Measurements from ENCODE around the gene AP4E1. TPM values are rescaled to one million over a fixed set of nuclear protein-coding genes. Genes with fewer than 3 reads are reported as not detected.

AP4E1 gene
- total and polyA plus RNA-seq, 9 donors, result 3.1 to 12.7 (median 6.8) TPM

GRCh38 chr15:51053571-51053970 lies 145.1 kb downstream of the AP4E1 start:
- Histone ChIP-seq H3K27me3 (no peaks in the 10 kb centered on the region), H3K4me3 (no peak overlapping the region), H3K9me3 (no peaks in the 10 kb centered on the region), H3K36me3 (no peaks in the 10 kb centered on the region), H3K4me1 (ENCODE audit: insufficient read depth) (no peaks in the 10 kb centered on the region), H3K27ac (no peak overlapping the region)
- intact Hi-C loops (cut with DNase I), result no loop called here
- no peak for TF ChIP-seq CTCF (IDR thresholded peaks at IDR 0.05)
- no peak for TF ChIP-seq POLR2A (IDR thresholded peaks at IDR 0.05)
- no peak for TF ChIP-seq EP300 (IDR thresholded peaks at IDR 0.05)
- 77 to 87% (median 83%) methylated on average over 1 of the region's 1 CpG for WGBS, 3 donors
- DNase-seq, result no peak

DNA sequence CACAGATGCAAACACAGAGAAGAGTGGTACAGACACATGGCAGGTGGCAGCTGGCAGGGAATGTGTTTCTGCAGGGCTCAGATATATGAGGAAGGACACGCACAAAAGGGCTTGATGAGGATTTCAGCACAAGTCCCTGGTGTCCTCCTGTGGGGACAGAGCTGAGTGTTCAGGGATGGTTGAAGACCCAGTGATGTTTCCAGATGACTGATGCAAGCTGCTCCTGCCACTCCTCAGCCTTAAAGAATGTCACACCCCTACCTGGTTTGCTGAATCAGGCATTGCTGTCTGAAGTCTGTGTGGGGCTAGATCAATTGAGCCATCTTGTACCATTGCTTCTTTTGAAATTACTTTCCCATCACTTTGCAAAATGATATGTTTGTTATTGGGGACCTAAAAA lies 146.1 kb downstream of the AP4E1 start:
- 95 to 100% (median 98%) methylated on average over 1 of the region's 1 CpG for WGBS, 3 donors
- no peak overlapping the region for H3K4me3 ChIP-seq
- no peak overlapping the region for H3K27ac ChIP-seq
- no peaks in the 10 kb centered on the region for H3K4me1 ChIP-seq (ENCODE audit: insufficient read depth)
- intact Hi-C loops (cut with DNase I), result no loop called here
- no peaks in the 10 kb centered on the region for H3K36me3 ChIP-seq
- TF ChIP-seq POLR2A (IDR thresholded peaks at IDR 0.05) (no peak), EP300 (IDR thresholded peaks at IDR 0.05) (no peak), CTCF (IDR thresholded peaks at IDR 0.05) (no peak)
- DNase-seq, result no peak
- H3K9me3 ChIP-seq, result no peaks in the 10 kb centered on the region
- H3K27me3 ChIP-seq, result no peaks in the 10 kb centered on the region

Other genes with a start within 250 kb of the AP4E1 start
- gene TRPM7, start 221.9 kb upstream of the AP4E1 start, total RNA-seq, result 10 to 100 TPM; 25.2 to 57.2 (median 43.5) TPM
- 10 to 100 TPM; 12.4 to 18.7 TPM for gene TRPM7, start 221.9 kb upstream of the AP4E1 start, polyA plus RNA-seq
- 10 to 100 TPM; 39.1 to 97.2 (median 63.7) TPM for gene SPPL2A, start 143.0 kb upstream of the AP4E1 start, total RNA-seq
- gene SPPL2A, start 143.0 kb upstream of the AP4E1 start, polyA plus RNA-seq, result 10 to 100 TPM; 15.4 to 55.7 TPM
- gene TNFAIP8L3, start 186.2 kb downstream of the AP4E1 start, total RNA-seq, result 10 to 100 TPM; 10.2 to 60.7 (median 24.1) TPM
- 10 to 100 TPM; 11.6 to 76.5 TPM for gene TNFAIP8L3, start 186.2 kb downstream of the AP4E1 start, polyA plus RNA-seq